Measurements from ENCODE around the gene FAM163B.

FAM163B gene

GRCh38 chr9:133604856-133605255, 4.3 kb downstream of the FAM163B start:
- CTCF ChIA-PET, result no interaction called here
- no peak for DNase-seq (ENCODE audit: low read depth, low spot score)
- TF ChIP-seq CTCF (IDR thresholded peaks at IDR 0.05; ENCODE audit: insufficient read depth, low read length, missing control alignments), result no peak
- POLR2A ChIA-PET, result no interaction called here
- no peak overlapping the region for H3K4me3 ChIP-seq (ENCODE audit: low read depth, low read length)

- ChIA-PET POLR2A (no interaction called here), CTCF (no interaction called here)
- TF ChIP-seq CTCF (IDR thresholded peaks at IDR 0.05; ENCODE audit: insufficient read depth, low read length, missing control alignments), result no peak
- DNase-seq (ENCODE audit: low read depth, low spot score), result no peak
- H3K4me3 ChIP-seq (ENCODE audit: low read depth, low read length), result no peak overlapping the region
These were observed 5.0 kb downstream of the FAM163B start for GRCh38 chr9:133604214-133604613.

GRCh38 chr9:133603135-133603927, 5.9 kb downstream of the FAM163B start:
- TF ChIP-seq CTCF (IDR thresholded peaks at IDR 0.05; ENCODE audit: insufficient read depth, low read length, missing control alignments), result no peak
- CTCF ChIA-PET, result no interaction called here
- DNase-seq (ENCODE audit: low read depth, low spot score), result no peak
- POLR2A ChIA-PET, result no interaction called here
- no peak overlapping the region for H3K4me3 ChIP-seq (ENCODE audit: low read depth, low read length)

- no peak overlapping the region for H3K4me3 ChIP-seq (ENCODE audit: low read depth, low read length)
- CTCF ChIA-PET, result no interaction called here
- POLR2A ChIA-PET, result no interaction called here
- no peak for DNase-seq (ENCODE audit: low read depth, low spot score)
- TF ChIP-seq CTCF (IDR thresholded peaks at IDR 0.05; ENCODE audit: insufficient read depth, low read length, missing control alignments), result no peak
These were observed 6.9 kb downstream of the FAM163B start for GRCh38 chr9:133602277-133602676.

GRCh38 chr9:133601746-133602145, 7.4 kb downstream of the FAM163B start:
- TF ChIP-seq CTCF (IDR thresholded peaks at IDR 0.05; ENCODE audit: insufficient read depth, low read length, missing control alignments), result no peak
- ChIA-PET POLR2A (no interaction called here), CTCF (no interaction called here)
- no peak for DNase-seq (ENCODE audit: low read depth, low spot score)
- no peak overlapping the region for H3K4me3 ChIP-seq (ENCODE audit: low read depth, low read length)

- ChIA-PET POLR2A (no interaction called here), CTCF (no interaction called here)
These were observed 8.4 kb downstream of the FAM163B start for GRCh38 chr9:133600739-133601138.

More at GRCh38 chr9:133600739-133601138, 8.4 kb downstream of the FAM163B start:
- no peak for DNase-seq (ENCODE audit: low read depth, low spot score)
- no peak for TF ChIP-seq CTCF (IDR thresholded peaks at IDR 0.05; ENCODE audit: insufficient read depth, low read length, missing control alignments)
- no peak overlapping the region for H3K4me3 ChIP-seq (ENCODE audit: low read depth, low read length)

Measured in AG04449 (cell line).